Glutamatergic neuron (in vitro differentiated cells): ENCODE results near the gene LCN2. TPM values are rescaled to one million over a fixed set of nuclear protein-coding genes. Genes with fewer than 3 reads are reported as not detected.

Experiments
- DNase-seq: peaks from one replicate; pipeline ENCODE4 v3.0.0; 2022
- H3K27ac Mint-ChIP-seq: one replicate; pipeline ENCODE4 v1.8.0; 2020; ENCODE audit warnings: mild to moderate bottlenecking, mixed read lengths, inconsistent platforms; ENCODE audit not compliant: unreplicated experiment
- H3K27me3 Mint-ChIP-seq: one replicate; pipeline ENCODE4 v1.8.0; 2020; ENCODE audit warnings: mild to moderate bottlenecking, moderate library complexity, mixed read lengths, inconsistent platforms; ENCODE audit not compliant: unreplicated experiment
- H3K36me3 Mint-ChIP-seq: one replicate; pipeline ENCODE4 v1.8.0; 2020; ENCODE audit warnings: mild to moderate bottlenecking, mixed read lengths, inconsistent platforms; ENCODE audit not compliant: unreplicated experiment
- H3K4me1 Mint-ChIP-seq: one replicate; pipeline ENCODE4 v1.8.0; 2020; ENCODE audit warnings: mild to moderate bottlenecking, low read depth, mixed read lengths, inconsistent platforms; ENCODE audit not compliant: unreplicated experiment
- H3K4me3 Mint-ChIP-seq: one replicate; pipeline ENCODE4 v1.8.0; 2020; ENCODE audit warnings: mild to moderate bottlenecking, mixed read lengths, inconsistent platforms; ENCODE audit not compliant: unreplicated experiment
- H3K9me3 Mint-ChIP-seq: one replicate; pipeline ENCODE4 v1.8.0; 2020; ENCODE audit warnings: mild to moderate bottlenecking, moderate library complexity, mixed read lengths, inconsistent platforms; ENCODE audit not compliant: unreplicated experiment
- CTCF ChIP-seq: fragments of 200-600 bp; sonication (generic); IDR thresholded peaks from one replicate; pipeline ENCODE4 v1.5.0; 2021; ENCODE audit not compliant: partially characterized antibody, unreplicated experiment
- total RNA-seq: library from RNA; stranded (reverse); fragmentation: NEBNext Ultra II Directional; extraction: Animal tissue kit (Norgen Biotek cat#: 25700); gene quantifications from one replicate; pipeline ENCODE4 v1.2.1, GENCODE V29; 2021; ENCODE audit not compliant: unreplicated experiment

LCN2 gene
- total RNA-seq, 1 donor from 2014 or later: not detected

- no peak for TF ChIP-seq CTCF
- peaks cover 22% of the 10 kb centered on the region for H3K9me3 Mint-ChIP-seq
- peak overlapping the region; percentile 46 for H3K4me3 Mint-ChIP-seq
- H3K36me3 Mint-ChIP-seq: peaks cover 6% of the 10 kb centered on the region
- peak; percentile 12 for DNase-seq
- H3K27me3 Mint-ChIP-seq: peaks cover 10% of the 10 kb centered on the region
- peaks cover 44% of the 10 kb centered on the region for H3K4me1 Mint-ChIP-seq
- H3K27ac Mint-ChIP-seq: no peak overlapping the region
These were observed 11.3 kb upstream of the LCN2 start for GRCh38 chr9:128138001-128138400.

GRCh38 chr9:128139621-128140020 is 9.6 kb upstream of the LCN2 start:
- Mint-ChIP-seq H3K9me3 (peaks cover 19% of the 10 kb centered on the region), H3K36me3 (no peaks in the 10 kb centered on the region), H3K4me1 (peaks cover 34% of the 10 kb centered on the region), H3K27ac (peak overlapping the region; percentile 78), H3K4me3 (peak overlapping the region; percentile 47), H3K27me3 (peaks cover 7% of the 10 kb centered on the region)
- peak; percentile 8 for DNase-seq
- no peak for TF ChIP-seq CTCF

- no peak for TF ChIP-seq CTCF
- Mint-ChIP-seq H3K4me1 (peaks cover 19% of the 10 kb centered on the region), H3K4me3 (no peak overlapping the region), H3K9me3 (peaks cover 12% of the 10 kb centered on the region), H3K27me3 (peaks cover 5% of the 10 kb centered on the region), H3K36me3 (no peaks in the 10 kb centered on the region), H3K27ac (no peak overlapping the region)
- DNase-seq: peak; percentile 2
These were observed 7.6 kb upstream of the LCN2 start for GRCh38 chr9:128141604-128142003.

- peaks cover 11% of the 10 kb centered on the region for H3K9me3 Mint-ChIP-seq
- no peak overlapping the region for H3K27ac Mint-ChIP-seq
- H3K4me1 Mint-ChIP-seq: peaks cover 15% of the 10 kb centered on the region
- no peaks in the 10 kb centered on the region for H3K36me3 Mint-ChIP-seq
- peaks cover 2% of the 10 kb centered on the region for H3K27me3 Mint-ChIP-seq
- DNase-seq: peak; percentile 5
- TF ChIP-seq CTCF: no peak
- H3K4me3 Mint-ChIP-seq: no peak overlapping the region
These were observed 7.2 kb upstream of the LCN2 start for GRCh38 chr9:128142061-128142460.

- H3K4me1 Mint-ChIP-seq: peaks cover 12% of the 10 kb centered on the region
- no peak for TF ChIP-seq CTCF
- DNase-seq: peak; percentile 1
- H3K27me3 Mint-ChIP-seq: peaks cover 5% of the 10 kb centered on the region
- H3K9me3 Mint-ChIP-seq: peaks cover 14% of the 10 kb centered on the region
- H3K36me3 Mint-ChIP-seq: no peaks in the 10 kb centered on the region
- no peak overlapping the region for H3K27ac Mint-ChIP-seq
- no peak overlapping the region for H3K4me3 Mint-ChIP-seq
These were observed 6.7 kb upstream of the LCN2 start for GRCh38 chr9:128142596-128142995.
